Measurements from ENCODE around the gene KAZN.

The KAZN gene

GRCh38 chr1:14713077-14713476 lies 114.6 kb downstream of the KAZN start:
- no peak for DNase-seq (ENCODE audit: low read depth)

GRCh38 chr1:14715266-14715665 lies 116.8 kb downstream of the KAZN start:
- DNase-seq (ENCODE audit: low read depth): no peak

- DNase-seq (ENCODE audit: low read depth): no peak
Measured at GRCh38 chr1:14715802-14716201, 117.3 kb downstream of the KAZN start.

- no peak for DNase-seq (ENCODE audit: low read depth)
Measured at GRCh38 chr1:14716474-14716873, 118.0 kb downstream of the KAZN start.

GRCh38 chr1:14718476-14718875 lies 120.0 kb downstream of the KAZN start:
- DNase-seq (ENCODE audit: low read depth): no peak

GRCh38 chr1:14723401-14723800 lies 124.9 kb downstream of the KAZN start:
- DNase-seq (ENCODE audit: low read depth): no peak

GRCh38 chr1:14724246-14724645 lies 125.8 kb downstream of the KAZN start:
- DNase-seq (ENCODE audit: low read depth): no peak

- DNase-seq (ENCODE audit: low read depth): no peak
Measured at GRCh38 chr1:14724678-14725077, 126.2 kb downstream of the KAZN start.

GRCh38 chr1:14725238-14725637 lies 126.8 kb downstream of the KAZN start:
- no peak for DNase-seq (ENCODE audit: low read depth)

- no peak for DNase-seq (ENCODE audit: low read depth)
Measured at GRCh38 chr1:14725695-14726094, 127.2 kb downstream of the KAZN start.

GRCh38 chr1:14726606-14727005 lies 128.1 kb downstream of the KAZN start:
- DNase-seq (ENCODE audit: low read depth): no peak

- no peak for DNase-seq (ENCODE audit: low read depth)
Measured at GRCh38 chr1:14728516-14728915, 130.0 kb downstream of the KAZN start.

- no peak for DNase-seq (ENCODE audit: low read depth)
Measured at GRCh38 chr1:14732728-14733047, 134.2 kb downstream of the KAZN start.

GRCh38 chr1:14733048-14733778 lies 134.7 kb downstream of the KAZN start:
- DNase-seq (ENCODE audit: low read depth): peak; percentile 36

GRCh38 chr1:14733779-14734140 lies 135.3 kb downstream of the KAZN start:
- no peak for DNase-seq (ENCODE audit: low read depth)

GRCh38 chr1:14735841-14736240 lies 137.4 kb downstream of the KAZN start:
- DNase-seq (ENCODE audit: low read depth): no peak

- DNase-seq (ENCODE audit: low read depth): no peak
Measured at GRCh38 chr1:14737561-14738094, 139.1 kb downstream of the KAZN start.

- no peak for DNase-seq (ENCODE audit: low read depth)
Measured at GRCh38 chr1:14738235-14738634, 139.8 kb downstream of the KAZN start.

GRCh38 chr1:14738647-14739046 lies 140.2 kb downstream of the KAZN start:
- no peak for DNase-seq (ENCODE audit: low read depth)

- DNase-seq (ENCODE audit: low read depth): no peak
Measured at GRCh38 chr1:14739082-14739832, 140.8 kb downstream of the KAZN start.

GRCh38 chr1:14740016-14740415 lies 141.5 kb downstream of the KAZN start:
- no peak for DNase-seq (ENCODE audit: low read depth)

- no peak for DNase-seq (ENCODE audit: low read depth)
Measured at GRCh38 chr1:14741082-14741481, 142.6 kb downstream of the KAZN start.

- DNase-seq (ENCODE audit: low read depth): no peak
Measured at GRCh38 chr1:14741532-14741931, 143.0 kb downstream of the KAZN start.
